Glomerular visceral epithelial cell (primary cell): Measurements from ENCODE around the gene ZNF415.
"Not testable (repeated sequence)": the region's sequence is repeated elsewhere in the genome, so short reads cannot be mapped to it uniquely, and the experiment has no call there.

Experiments used
- DNase-seq: peaks from one replicate; pipeline ENCODE4 v3.0.0-alpha.2; 2016; ENCODE audit errors: extremely low spot score

The ZNF415 gene

DNA sequence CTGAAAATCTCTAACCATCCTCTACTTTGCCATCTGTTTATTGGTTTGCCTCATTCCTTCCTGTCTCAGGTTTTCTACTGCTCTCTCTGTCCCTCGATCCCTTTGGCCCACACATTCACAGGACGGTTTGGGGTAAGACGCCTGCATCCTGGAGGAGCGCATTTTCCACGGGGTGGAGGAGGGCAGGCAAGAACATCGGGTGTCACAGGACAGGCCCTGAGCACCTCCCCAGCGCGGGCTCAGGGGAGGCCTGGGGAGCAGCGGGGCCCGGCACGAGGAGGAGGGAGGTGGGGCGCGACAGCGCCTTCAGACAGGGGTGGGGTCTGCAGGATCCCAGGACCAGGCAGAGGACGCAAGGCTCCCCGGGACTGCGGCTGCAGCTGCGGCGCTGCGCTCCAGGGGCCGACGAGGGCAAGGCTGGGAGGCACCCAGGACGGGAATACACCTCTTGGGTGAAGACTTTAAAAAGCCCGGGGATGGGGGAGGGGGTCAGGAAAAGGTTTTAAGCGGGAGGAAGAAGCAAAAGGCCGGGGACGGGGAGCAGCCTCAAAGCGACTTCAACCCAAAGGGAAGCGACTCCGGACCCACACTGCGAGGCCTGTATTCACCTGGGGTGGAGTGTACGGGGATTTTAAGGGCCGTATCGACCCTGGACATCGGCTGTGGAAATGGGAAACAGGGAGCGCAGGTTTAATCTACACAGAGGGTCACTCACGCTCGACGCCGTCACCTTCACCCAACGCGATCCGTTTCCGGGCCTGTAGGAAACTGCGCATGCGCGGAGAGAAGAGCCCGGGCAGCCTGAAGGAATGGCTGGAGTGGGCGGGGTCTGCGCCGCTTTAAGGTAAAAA lies at the start of gene ZNF415:
ZNF415 (minus strand) TSS at position 770 of the 851 bp plus-strand sequence. CDS start 10,234 bp downstream, outside the sequence.
- peak; percentile 1 for DNase-seq

DNA sequence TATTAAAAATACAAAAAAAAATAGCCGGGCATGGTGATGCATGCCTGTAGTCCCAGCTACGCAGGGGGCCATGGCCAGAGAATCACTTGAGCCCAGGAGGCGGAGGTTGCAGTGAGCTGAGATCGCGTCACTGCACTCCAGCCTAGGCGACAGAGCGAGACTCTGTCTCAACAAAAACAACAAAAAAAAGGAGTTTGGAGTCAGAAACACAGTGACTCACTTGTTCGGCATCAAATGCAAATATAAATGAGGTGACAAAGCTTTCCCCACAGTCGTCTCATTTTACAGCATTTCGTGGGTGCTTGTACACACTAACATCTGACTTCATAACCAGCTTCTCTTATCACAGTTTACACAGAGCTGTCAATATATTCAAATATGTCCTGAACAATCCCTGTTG lies 49.5 kb upstream of the ZNF415 start:
- DNase-seq: no peak

DNA sequence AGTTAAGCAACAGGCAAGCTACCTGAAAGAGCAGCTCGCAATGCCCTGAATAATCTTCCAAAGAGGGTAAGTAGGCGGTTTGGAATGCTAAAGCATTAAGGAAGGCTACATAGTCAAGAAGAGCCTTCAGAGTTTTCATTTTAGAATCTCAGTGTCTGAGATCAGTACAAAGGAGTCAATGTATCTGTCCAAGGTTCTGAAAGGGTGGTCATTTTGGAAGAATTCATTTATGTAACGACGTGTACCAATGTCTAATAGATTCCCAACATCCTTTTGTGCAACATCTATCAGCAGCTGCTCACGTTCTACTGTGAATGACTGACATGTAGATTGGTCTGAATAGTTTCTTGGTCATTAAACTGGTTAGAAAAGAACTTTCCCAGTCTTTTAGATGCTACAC lies 45.3 kb upstream of the ZNF415 start:
- no peak for DNase-seq

DNA sequence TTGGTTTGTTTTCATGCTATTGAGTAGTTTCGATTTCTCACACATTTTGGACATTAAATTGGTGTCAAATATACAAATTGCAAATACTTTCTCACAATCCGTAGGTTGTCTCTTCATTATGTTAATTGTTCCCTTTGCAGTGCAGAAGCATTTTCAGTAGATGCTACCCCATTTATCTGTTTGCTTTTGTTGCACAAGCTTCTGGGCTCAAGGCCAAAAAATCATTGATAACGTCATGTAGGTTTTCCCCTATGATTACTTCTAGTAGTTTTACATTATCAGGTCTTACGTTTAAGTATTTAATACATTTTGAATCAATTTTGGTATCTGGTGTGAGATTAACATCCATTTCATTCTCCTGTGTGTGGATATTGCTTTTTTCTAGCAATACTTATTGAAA lies 40.2 kb upstream of the ZNF415 start:
- no peak for DNase-seq

DNA sequence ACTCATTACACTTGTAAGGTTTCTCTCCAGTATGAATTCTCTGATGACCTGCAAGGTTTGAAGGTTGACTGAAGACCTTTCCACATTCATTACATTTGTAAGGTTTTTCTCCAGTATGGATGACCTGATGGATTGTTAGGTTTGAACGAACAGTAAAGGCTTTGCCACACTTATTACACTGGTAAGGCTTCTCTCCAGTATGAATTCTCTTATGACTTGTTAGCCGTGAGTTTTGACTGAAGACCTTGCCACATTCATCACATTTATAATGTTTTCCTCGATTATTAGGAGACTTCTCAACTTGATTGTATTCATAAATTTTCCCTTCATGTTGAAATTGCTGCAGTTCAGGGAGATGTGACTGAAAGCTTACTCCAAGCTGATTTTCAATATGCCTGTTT lies 33.0 kb upstream of the ZNF415 start:
- DNase-seq: no peak

DNA sequence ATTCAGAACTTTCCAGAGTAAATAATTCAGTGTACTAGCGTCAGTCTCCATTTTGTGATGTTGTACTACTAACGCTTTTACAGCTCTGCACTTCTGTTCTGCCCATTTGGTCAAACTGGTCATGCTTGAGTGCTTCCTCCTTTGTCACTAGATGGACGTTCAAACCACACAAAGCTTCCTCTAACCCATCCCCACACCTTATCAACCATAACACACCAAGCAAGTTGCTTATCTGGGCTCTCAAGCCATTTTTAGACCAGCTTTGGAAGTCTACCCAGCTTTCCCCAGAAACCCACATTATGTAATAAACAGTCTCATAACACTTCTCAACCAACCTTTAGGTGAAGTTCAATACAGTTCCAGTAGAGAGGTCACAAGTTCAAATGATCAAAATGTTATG lies 28.4 kb upstream of the ZNF415 start:
- DNase-seq: no peak

DNA sequence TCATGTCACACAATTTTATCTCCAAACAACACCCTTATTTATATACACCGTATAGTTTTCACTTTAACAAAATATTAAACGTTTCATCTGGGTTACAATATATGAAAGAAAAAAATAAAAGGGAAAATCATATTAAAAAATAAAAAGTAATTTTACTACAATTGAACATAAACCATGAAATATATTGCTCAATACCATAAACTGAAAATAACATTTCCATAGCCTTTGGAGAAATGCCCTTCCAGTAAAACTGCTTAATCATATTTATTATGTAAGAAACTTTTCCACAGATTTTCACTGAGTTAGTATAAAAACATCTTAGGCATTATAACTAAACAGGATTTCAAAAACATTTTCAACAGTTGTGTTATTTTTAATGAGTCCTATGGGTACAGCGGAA lies 27.6 kb upstream of the ZNF415 start:
- DNase-seq: no peak

DNA sequence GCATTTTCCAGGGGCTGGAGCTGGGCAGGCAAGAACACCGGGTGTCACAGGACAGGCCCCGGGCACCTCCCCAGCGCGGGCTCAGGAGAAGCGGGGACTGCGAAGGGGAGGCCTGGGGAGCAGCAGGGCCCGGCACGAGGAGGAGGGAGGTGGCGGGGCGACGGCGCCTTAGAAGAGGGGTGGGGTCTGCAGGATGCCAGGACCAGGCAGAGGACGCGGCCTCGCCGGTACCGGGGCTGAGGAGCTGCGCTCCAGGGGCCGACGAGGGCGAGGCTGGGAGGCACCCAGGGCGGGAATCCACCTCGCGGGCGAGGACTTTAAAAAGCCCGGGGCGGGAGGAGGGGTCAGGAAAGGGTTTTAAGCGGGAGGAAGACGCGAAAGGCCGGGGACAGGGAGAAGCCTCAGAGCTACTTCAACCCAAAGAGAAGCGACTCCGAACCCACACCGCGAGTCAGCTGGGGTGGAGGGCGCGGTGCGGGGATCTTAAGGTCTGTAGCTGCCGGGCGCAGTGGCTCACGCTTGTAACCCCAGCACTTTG lies 25.5 kb upstream of the ZNF415 start:
- DNase-seq: no peak

DNA sequence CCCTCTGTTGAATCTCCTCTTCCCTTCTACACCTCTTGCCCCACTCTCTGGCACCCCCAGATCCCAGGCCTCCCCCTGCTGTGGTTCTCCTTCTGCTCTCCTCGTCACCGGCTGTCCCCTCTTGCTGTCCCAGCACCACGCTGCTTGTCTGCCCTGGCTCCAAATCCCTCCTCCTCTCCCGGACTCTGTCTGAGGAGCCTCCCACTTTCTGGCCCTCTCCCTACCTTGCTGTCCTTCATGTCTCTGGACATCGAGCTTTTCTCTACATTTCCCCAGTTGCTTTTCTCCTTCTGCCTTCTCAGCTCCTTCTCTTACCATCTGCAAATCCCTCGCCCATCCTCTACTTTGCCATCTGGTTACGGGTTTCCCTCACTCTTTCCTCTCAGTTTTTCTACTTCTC lies 24.9 kb upstream of the ZNF415 start:
- no peak for DNase-seq

DNA sequence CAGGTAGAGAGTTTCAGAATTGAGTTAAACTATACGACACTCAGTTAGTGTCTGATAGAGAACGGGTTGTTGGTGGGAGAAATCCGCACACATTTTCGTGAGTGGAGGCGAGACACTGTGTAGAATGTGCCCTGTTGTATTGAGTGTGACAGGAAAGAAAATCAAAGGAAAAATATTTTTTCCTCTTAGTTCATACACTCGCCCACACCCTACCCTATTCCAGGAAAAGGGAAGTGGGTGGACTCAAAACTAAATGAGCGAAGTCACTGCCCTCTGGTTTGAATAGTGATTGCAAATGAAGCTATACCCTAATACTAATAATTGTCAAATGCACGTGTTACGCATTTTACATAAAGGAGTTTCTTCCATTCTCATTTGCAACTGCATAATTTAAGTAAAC lies 24.1 kb upstream of the ZNF415 start:
- DNase-seq: no peak

DNA sequence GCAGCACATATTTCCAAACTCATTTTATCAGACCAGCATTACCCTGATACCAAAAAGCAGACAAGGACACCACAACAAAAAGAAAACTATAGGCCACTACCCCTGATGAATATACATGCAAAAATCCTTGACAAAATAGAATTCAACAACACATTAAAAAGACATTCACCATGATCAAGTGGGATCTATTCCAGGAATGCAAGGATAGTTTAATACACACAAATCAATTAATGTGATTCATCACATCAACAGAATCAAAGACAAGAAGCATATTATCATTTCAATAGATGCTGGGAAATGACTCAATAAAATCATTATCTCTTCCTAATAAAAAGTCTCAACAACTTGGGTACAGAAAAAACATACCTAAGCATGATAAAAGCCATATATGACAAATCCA lies 14.9 kb upstream of the ZNF415 start:
- no peak for DNase-seq

DNA sequence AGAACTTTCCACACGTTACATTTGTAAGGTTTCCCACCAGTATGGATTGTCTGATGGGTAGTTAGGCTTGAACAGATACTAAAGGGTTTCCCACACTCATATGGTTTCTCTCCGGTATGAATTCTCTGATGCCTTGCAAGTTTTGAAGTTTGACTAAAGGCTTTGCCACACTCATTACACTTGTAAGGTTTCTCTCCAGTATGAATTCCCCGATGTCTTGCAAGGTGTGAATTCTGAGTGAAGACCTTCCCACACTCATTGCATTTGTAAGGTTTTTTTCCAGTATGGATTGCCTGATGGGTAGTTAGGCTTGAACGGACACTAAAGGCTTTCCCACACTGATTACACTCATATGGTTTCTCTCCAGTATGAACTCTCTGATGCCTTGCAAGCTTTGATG lies 7.6 kb upstream of the ZNF415 start:
- no peak for DNase-seq

DNA sequence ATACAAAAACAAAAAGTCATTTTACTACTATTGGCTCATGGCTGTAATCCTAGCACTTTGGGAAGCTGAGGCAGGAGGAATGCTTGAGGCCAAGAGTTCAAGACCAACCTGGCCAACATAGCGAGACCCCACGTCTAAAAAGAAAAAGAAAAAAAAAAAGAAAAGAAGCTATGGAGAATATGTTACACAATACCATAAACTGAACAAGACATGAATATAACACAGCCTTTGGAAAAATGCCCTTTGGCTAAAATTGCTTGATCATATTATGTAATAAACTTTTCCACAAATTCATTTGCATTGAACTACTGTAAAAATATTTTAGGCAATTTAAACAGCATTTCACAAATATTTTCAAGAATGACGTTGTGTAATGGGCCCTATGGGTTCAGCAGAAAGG lies 3.7 kb upstream of the ZNF415 start:
- DNase-seq: no peak

DNA sequence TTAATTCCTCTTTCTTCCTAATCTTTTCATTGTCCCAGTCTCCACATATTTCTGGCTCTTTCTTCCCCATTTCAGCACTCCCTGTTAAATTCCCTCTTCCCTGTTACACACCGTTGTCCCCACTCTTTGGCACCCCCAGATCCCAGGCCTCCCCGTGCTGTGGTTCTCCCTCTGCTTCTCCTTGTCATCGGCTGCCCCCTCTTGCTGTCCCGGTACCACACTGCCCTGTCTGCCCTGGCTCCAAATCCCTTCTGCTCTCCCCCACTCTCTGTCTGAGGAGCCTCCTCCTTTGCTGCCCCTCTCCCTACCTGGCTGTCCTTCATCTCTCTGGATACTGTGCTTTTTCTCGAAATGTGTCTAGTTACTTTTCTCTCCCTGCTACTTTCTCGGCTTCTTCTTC lies 983 bp downstream of the ZNF415 start:
- DNase-seq: no peak

DNA sequence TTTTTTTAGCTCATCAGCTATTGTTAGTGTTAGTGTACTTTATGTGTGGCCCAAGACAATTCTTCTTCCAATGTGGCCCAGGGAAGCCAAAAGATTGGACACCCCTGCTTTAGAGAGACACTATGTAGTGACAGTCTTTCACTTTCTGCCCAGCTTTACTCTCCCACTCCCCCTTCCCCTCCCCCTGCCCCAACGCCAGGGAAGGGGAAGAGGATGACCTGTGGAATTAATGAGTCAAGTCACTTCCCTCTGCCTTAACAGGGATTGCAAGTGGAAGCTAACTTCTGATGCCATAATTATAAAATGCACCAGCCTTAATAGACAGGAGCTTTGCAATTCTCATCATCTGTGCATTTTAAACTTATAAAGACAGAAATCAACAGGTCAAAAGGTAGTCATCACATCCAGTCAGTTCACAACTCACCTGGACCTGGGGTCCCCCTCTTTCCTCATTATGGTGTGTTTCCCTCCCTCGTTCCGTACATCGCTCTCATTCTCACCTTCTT lies 1.6 kb downstream of the ZNF415 start:
- DNase-seq: no peak

DNA sequence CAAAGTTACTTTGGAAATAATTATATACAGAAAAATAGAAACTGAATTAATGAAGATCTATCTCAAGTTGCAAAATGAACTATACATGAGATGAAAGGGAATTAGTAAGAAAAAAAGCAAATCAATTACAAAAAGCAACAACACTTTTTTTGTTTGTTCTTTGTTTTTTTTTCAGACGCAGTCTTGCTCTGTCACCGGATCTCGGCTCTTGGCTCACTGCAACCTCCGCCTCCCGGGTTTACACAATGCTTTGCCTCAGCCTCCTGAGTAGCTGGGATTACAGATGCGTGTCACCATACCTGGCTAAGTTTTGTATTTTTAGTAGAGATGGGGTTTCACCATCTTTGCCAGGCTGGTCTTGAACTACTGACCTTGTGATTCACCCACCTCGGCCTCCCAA lies 2.2 kb downstream of the ZNF415 start:
- no peak for DNase-seq

DNA sequence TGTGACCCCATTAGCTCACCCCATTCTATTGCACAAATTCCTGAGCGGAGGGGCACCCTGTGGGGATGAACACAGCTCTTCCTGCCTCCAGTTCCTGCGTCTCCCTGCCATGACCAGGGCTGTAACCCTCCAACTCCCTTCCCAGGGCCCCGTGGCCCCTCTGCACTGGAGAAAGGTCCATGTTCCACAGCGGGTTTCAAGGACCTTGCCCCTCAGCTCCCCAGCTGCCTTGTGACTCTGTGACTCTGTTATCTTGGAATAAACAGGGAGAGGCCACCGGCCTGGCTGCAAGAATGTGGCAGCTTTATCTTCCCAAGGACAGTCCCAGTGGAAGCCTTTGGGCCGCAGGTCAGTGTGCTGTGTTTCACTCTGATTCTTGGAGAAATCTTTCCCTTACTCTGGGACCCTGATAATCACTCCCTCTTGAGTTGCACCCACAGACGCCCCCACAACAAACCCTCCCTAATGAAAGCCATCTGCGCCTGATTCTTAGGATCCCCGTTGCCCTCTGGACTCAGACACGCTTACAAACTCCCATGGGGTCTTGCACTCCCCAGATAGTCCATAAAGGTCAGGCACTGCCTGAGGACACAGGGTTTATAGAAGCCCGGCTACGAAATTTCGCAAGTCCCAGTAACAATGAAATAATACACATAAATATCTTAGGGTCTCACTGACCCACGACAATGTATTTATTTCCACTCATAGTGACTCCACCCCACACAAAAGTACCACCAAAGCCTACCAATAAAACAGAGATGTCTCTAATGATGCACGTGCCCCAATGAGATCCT lies 5.8 kb downstream of the ZNF415 start:
- DNase-seq: not testable (repeated sequence)

DNA sequence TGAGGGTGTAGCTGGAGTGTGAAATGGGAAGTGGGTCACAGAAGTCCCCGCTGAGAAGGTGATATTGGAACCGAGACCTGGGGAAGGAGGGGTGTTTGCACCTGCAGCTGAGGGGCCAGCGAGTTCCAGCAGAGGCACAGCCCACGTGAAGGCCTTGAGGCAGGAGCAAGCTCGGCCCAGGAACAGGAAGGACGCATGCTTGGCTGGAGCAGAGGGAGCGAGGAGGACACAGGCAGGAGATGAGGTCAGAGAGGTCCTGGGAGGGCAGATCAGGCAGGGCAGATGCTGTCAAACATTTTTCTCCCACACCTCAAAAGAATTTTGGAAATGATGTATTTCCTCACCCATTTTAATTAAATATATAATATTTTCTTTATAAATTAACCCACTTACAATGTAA lies 9.3 kb downstream of the ZNF415 start:
- no peak for DNase-seq

DNA sequence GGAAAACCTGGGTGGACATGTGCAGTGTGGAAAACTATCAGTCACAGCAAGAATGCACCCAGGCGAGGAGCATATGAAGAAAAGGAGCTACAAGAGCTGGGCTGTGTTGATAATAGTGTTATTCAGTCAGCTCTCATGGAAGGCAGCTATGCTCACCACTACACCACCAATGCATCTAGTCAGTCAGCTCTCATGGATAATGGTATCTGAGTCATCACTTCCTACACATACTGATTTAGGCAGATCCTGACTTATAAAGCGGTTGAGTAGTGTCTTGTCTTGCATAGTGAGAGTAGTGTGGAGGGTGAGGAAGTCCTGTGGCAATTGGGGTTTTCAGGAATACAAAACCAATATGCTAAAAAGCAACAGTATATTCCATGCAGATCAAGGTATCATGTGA lies 20.4 kb downstream of the ZNF415 start:
- DNase-seq: no peak

DNA sequence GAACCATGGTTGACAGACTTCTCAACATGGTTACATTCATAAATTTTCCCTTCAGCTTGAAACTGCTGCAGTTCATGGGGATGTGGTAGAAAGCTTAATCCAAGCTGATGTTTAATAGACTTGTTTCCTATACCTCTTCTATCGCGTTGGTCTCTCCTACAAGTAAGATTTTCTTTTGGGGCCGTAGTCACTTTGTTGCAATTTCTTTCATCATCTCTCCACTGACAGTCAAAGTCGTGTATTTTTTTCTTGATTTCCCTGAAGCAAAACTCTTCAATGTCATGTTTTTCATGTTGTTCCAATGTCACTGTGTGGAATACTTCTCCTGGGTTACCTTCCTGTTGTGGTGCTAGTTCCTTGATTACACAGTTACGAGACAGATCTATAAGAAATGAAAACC lies 23.2 kb downstream of the ZNF415 start:
- DNase-seq: no peak

DNA sequence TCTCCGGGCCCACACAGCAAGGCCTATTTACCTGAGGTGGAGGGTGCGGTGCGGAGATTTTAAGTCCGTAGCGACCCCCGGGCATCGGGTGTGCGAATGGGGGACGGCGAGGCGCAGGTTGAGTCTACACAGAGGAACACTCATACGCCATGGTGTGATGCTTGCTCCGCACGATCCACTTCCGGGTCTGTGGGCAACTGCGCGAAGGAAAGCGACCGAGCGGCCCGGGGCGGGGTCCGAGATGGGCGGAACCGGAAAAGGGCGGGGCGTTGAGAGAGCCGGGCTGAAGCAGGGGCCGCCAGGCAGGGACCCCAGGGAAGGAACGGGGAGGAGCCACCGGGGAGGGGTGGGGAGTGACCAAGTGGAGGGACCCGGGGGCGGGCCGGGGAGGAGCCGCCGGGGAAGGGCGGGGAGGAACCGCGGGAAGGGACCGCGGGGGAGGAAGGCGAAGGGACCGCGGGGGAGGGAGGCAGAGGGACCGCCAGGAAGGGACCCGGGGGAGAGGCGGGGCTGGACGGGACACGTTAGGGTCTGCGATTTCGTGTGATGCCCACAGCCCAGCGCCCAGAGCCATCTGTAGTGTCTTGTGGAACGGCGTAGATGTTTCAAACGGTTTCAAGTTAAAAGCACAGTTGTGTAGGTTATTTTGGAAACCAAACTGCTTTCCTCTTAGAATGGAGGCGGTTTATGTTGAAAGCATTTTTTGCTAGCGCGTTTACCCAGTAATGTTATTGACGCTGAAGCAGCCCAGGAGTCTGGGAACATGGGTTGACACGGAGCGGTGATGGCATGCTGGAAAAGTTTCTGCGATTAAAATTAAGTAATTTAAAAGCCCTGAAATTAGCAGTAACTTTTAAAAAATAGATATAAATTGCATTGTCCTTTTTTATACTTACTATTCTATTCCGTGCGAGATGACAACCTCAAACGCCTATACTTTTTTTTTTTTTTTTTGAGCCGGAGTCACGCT lies 29.2 kb downstream of the ZNF415 start, which contains the start of gene ZNF160:
ZNF160 (minus strand) TSS at position 189 of the 970 bp plus-strand sequence. CDS start 17,146 bp downstream, outside the sequence.
- peak; percentile 96 for DNase-seq
